GM21447 (cell line): ENCODE results near the gene CHSY1.

Experiments
- ATAC-seq: cut with Tn5 transposase; IDR thresholded peaks from one replicate; pipeline ENCODE4 v1.9.1; 2021; ENCODE audit not compliant: unreplicated experiment

The CHSY1 gene

DNA sequence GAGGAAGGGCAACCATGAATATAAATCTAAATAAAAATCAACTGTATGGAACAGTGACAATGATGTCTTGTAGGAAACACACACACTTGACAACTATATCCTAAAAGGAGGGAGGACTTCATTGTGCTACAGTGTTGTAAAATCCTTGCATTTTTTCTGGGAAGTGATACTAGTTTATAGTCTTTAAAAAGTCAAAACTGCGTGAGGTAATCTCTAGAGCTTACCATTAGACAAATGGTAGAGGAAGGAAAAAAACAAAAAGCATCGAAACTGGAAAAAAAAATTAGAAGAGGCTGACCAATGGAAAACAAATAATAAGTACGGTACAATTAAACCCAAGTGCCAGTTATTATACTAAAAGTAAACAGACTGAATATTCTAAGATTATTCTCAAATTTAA lies 38.7 kb downstream of the CHSY1 start:
- no peak for ATAC-seq

DNA sequence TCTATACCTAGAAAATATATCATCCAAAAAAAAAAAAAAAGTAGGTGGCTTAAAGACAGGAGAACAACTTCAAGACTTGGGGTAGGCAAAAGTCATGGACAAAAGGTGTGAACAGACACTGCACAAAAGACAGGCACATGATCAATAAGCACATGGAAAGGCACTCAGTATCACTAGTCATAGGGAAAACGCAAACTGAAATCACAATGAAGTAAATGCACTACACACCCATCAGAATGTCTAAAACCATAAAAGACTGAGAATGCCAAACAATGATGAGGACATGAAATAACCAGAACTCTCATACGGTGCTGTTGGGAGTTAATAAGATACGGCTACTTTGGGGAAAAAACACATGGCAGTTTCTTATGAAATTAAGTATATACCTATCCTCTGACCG lies 40.0 kb downstream of the CHSY1 start:
- ATAC-seq, result no peak

- ATAC-seq, result no peak
Measured at GRCh38 chr15:101210466-101210865, 41.4 kb downstream of the CHSY1 start.

- peak; percentile 58 for ATAC-seq
Measured at GRCh38 chr15:101210058-101210457, 41.8 kb downstream of the CHSY1 start.

DNA sequence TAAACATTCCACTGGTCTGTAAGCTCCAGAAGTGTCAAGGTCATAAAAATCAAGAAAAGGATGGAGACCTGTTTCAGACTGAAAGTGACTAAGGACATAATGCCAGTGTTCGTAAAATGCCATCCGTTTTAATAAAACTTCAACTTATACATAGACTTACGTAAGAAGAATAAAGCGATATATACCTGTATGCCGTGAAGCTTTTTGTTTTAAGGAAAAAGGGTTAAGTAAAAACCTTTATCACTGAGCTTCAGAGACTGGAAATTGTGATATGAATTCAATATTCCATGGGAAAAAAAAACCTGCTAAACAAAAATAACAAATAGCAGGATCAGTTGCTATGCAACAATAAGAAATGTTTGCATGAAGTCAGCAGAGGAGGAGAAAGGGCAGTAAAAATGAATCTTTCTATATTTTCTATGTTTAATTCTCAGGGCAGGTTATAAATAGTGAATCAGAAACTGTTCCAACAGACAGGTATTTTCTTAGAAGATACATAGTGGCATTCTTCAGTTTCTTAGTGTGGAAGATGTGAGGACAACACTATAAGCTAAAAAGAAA lies 42.5 kb downstream of the CHSY1 start:
- no peak for ATAC-seq

DNA sequence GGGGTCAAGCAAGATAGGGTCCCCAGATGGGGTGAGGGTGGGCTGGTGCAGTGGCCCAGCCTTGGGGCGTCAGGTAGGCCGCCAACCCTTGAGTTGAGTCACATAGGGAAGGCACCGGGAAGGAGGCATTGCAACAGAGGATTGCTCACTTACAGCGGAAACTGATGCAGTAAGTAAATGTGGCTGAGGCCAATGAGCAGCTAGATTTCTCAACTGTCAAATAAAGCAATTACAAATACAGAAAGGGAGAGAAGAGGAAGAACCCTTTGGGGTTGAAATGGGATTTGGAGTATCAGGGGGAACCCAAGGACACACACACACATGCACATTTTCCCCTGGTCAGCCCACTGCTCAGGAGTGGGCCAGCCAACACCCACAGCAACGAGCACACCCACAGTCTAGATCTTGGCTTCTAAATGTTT lies 44.0 kb downstream of the CHSY1 start:
- no peak for ATAC-seq

DNA sequence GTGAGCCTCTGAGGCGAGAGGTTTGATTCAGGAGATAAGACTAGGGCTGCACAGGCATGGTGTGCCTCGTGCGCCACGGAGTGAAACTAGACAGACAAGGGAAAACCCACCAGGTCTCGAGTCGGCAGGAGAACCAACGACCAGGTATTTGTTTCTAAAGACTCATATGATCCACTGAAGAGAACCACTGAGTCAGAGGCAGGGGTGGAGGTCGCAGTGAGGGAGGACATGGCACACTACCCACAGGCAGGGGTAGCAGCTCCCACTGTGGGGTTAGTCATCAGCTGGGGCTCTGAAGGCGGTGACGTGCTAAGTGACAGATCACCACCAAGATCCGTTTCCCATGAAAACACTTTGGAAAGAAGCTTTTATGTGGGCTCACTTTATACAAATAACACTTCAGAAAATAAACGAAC lies 45.7 kb downstream of the CHSY1 start:
- no peak for ATAC-seq

GRCh38 chr15:101204739-101205535 lies 46.9 kb downstream of the CHSY1 start:
- no peak for ATAC-seq

DNA sequence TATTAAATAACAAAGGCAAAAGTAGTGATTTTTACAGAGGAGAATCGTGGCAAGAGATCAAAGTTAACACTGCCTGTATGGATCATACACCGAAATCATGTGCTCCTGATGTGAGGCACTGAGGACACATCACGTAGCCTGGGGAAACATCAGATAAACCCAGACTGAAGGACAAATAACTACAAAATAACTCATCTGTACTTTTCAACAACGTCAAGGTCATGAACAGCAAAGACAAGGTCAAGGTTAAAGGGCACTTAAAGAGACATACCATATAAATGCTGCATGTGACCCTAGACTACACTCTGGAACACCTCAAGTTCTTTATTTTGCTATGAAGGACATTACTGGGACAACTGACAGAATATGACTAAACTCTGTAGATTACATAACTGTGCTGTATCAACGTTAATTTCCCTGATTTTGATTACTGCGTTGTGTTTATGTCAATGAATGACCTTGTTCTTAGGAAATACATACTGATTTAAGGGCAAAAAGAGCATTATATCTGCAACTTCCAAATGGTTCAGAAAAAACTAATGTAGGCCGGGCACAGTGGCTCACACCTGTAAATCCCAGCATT lies 48.1 kb downstream of the CHSY1 start:
- no peak for ATAC-seq

- ATAC-seq, result no peak
Measured at GRCh38 chr15:101203029-101203573, 48.7 kb downstream of the CHSY1 start.

DNA sequence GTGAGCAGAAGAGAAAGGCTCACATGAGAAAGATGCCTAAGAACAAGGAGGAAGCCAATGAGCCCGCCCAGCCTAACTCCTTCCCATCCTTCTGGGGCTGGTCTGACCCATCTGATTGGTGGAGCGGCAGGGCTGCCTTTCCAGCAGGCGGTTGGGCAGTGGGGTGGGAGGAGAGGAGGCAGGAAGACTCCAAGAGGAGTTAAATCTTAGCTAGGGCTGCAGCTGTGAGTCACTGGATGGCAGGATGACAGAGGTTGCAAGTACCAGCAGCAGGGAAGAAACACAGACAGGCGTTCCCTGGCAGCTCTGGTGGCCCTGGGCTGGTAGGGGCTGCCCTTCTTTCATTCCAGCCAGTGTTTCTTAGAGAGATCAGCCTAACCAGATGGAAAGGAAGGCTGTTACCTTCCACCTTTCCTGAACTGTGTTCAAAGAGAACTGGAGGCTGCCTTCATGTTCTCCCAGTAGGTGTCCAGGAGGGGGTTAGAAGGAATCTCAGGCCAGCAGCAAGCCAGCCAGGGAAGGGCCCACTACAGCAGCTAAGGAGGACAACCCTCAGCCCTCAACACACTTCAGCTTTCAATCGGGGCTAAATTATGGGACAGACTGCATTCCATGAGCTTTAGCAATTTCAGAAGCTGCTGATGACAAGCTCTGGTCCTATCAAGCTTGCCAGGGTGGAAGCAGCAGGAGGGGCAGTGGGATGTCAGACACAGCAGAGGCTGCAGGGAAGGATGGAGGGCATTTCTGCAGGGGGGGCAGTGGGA lies 50.3 kb downstream of the CHSY1 start:
- no peak for ATAC-seq

DNA sequence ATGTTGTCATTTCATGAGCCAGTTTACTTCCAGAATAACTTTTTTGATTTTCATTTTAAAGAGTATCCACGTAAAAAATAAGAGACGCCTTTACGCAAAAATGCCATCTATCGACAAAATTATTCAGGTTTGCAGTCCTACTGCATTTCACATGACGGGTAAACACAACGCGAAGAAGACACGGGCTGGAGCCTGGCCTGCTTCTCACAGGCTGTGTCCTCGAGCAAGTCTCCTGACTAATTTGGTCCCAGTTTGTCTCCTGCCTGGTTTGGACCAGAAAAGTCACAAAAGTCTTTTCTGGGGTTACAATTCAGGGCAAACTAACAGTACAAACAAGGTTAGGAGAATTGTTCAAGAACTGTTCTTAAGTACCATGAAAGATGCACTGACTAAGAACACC lies 51.7 kb downstream of the CHSY1 start:
- ATAC-seq, result no peak

- no peak for ATAC-seq
Measured at GRCh38 chr15:101198800-101199199, 53.0 kb downstream of the CHSY1 start.

DNA sequence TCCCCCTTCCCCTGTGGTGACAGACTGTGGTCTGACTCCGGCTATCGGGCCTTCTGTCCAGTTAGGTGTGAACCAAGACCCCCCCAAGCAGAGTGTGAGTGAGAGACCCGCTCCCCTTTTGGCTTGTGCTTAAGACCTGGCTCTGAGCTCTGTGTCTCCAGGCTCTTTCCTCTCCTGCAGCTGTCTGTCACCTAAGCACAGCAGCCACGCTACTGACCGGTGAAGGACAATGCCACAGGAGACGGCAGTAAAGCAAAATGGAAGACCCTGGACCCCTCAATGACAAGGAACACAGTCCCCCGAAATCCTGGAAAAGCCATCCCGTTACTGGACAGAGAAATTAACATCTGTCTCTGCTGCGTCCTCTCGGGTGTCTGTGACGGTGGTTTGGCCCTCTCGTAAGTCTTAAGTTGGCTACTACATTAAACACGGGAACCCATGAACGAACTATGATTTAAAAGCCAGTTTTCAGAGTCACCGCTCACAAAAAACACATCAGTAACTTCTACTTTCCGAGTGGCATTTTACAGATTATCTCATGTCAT lies 53.7 kb downstream of the CHSY1 start:
- no peak for ATAC-seq

GRCh38 chr15:101194546-101195125 lies 57.2 kb downstream of the CHSY1 start:
- no peak for ATAC-seq

GRCh38 chr15:101193806-101194545 lies 57.9 kb downstream of the CHSY1 start:
- ATAC-seq, result no peak

GRCh38 chr15:101193120-101193644 lies 58.7 kb downstream of the CHSY1 start:
- ATAC-seq, result no peak

DNA sequence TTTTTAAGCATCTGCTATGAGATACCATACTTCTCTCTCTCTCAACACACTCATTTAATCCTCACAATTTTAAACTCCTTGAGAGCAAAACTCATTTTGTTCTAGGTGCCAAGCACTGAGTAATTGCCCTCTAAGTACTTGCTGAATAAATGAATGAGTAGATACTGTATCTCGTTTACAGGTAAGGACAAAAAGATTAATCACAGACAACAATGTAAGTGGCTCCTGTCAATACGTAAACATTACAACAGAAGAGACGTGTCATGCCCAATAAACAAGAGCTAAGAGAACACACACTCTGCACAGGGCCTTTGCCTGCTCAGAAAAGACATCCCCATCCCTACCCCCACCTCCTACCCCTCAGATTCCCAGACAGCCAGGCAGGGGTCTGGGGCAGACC lies 59.8 kb downstream of the CHSY1 start:
- ATAC-seq, result no peak

DNA sequence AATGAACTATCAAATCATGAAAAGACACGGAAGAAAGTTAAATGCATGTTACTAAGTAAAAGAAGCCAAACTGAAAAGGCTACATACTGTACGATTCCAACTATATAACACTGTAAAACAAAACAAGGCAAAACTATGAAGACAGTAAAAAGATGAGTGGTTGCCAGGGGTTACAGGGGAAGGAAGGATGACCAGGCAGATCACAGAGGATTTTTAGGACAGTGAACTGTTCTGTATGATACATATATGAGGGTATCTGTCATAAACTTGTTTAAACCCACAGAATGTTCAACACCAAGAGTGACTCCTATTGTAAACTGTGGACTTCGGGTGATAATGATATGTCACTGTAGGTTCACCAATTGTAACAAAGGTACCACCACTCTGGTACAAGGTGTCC lies 60.6 kb downstream of the CHSY1 start:
- no peak for ATAC-seq

- no peak for ATAC-seq
Measured at GRCh38 chr15:101190092-101190595, 61.7 kb downstream of the CHSY1 start.
